Endodermal cell (in vitro differentiated cells): Measurements from ENCODE around the gene SCFD2. TPM values are rescaled to one million over a fixed set of nuclear protein-coding genes. Genes with fewer than 3 reads are reported as not detected.

ENCODE experiments used
- DNase-seq: peaks from one replicate; pipeline ENCODE4 v3.0.0-alpha.2; 2017
- H3K27ac ChIP-seq: 2 replicates; pipeline ENCODE4 v1.5.1; 2013; ENCODE audit warnings: mild to moderate bottlenecking, low read depth, low read length, moderate library complexity
- H3K27me3 ChIP-seq: 2 replicates; pipeline ENCODE4 v1.6.1; 2013; ENCODE audit warnings: mild to moderate bottlenecking, low read length, moderate library complexity; ENCODE audit not compliant: insufficient read depth, control insufficient read depth, poor library complexity, severe bottlenecking
- H3K36me3 ChIP-seq: 2 replicates; pipeline ENCODE4 v1.7.0; 2013; ENCODE audit warnings: mild to moderate bottlenecking, low read length, moderate library complexity; ENCODE audit not compliant: control insufficient read depth, insufficient read depth
- H3K4me1 ChIP-seq: one replicate; pipeline ENCODE4 v1.7.0; 2013; ENCODE audit warnings: low read length; ENCODE audit not compliant: control insufficient read depth, insufficient read depth
- H3K4me3 ChIP-seq: 2 replicates; pipeline ENCODE4 v1.5.1; 2013; ENCODE audit warnings: mild to moderate bottlenecking, low read length, moderate library complexity
- H3K9ac ChIP-seq: 2 replicates; pipeline ENCODE4 v1.6.1; 2013; ENCODE audit warnings: mild to moderate bottlenecking, low read length, moderate library complexity; ENCODE audit not compliant: poor library complexity, severe bottlenecking; ENCODE audit errors: extremely low read depth
- H3K9me3 ChIP-seq: 2 replicates; pipeline ENCODE4 v1.6.1; 2013; ENCODE audit warnings: mild to moderate bottlenecking, low read length, moderate library complexity; ENCODE audit not compliant: control insufficient read depth
- H3K27ac Mint-ChIP-seq: 2 replicates; pipeline ENCODE4 v1.8.0; 2020; ENCODE audit warnings: mixed read lengths
- H3K27me3 Mint-ChIP-seq: 2 replicates; pipeline ENCODE4 v1.8.0; 2021; ENCODE audit warnings: mild to moderate bottlenecking, mixed read lengths; ENCODE audit not compliant: insufficient read depth
- H3K36me3 Mint-ChIP-seq: 2 replicates; pipeline ENCODE4 v1.8.0; 2020; ENCODE audit warnings: low read depth, mixed read lengths
- H3K4me1 Mint-ChIP-seq: 2 replicates; pipeline ENCODE4 v1.8.0; 2020; ENCODE audit warnings: mixed read lengths
- H3K4me3 Mint-ChIP-seq: 2 replicates; pipeline ENCODE4 v1.8.0; 2020; ENCODE audit warnings: mild to moderate bottlenecking, moderate library complexity, mixed read lengths
- H3K9me3 Mint-ChIP-seq: 2 replicates; pipeline ENCODE4 v1.8.0; 2020; ENCODE audit warnings: mild to moderate bottlenecking, mixed read lengths
- WGBS, 2 experiments: methylation state at CpG; one replicate each; pipeline versions ENCODE4 v1.1.5 to v1.1.7; 2013; ENCODE audit warnings: missing lambda C conversion rate in 2 of 2, mixed read lengths in 1 of 2; ENCODE audit not compliant: insufficient coverage in 1 of 2, insufficient read length in 1 of 2; 5-methylcytosine and 5-hydroxymethylcytosine counted together
- total RNA-seq, 2 donors: library from RNA; stranded (reverse); fragmentation: NEBNext Ultra II Directional in 1 of 2; extraction: Animal tissue kit (Norgen Biotek cat#: 25700) in 1 of 2; gene quantifications; 2 replicates in 1 of 2; 3 replicates in 1 of 2; pipeline ENCODE4 v1.2.1, GENCODE V29; 2021
- TF ChIP-seq, protein P1 (sequence below): fragments of 200-600 bp; sonication (generic); conservative IDR thresholded peaks from 2 replicates; pipeline ENCODE4 v1.5.0; 2021; ENCODE audit warnings: antibody characterized with exemption, mild to moderate bottlenecking

SCFD2 gene
- total RNA-seq, 2 donors from 2014 or later: 5.7 to 6.5 TPM

DNA sequence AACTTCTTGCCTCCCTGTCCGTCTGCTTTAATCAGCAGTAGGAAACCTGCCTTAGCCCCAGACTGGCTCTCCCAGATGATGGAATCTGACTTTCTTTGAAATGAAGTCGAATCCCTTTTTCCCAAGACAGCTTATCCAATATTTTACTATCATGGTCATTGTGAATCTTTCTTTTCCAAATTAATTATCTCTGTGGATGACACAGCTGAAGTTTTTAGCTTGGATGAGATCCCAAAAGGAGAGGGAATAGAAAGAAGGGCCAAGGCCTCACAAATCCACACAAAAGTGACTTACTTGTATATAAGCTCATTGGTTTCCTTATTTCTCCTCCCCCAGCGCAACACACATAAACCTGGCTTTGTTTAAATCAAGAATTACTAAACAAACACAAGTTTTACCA, 403.1 kb downstream of the SCFD2 start:
- H3K9ac ChIP-seq: no peak overlapping the region
- no peaks in the 10 kb centered on the region for H3K4me1 ChIP-seq
- no peak for DNase-seq
- no peak overlapping the region for H3K4me3 ChIP-seq
- no peaks in the 10 kb centered on the region for H3K9me3 Mint-ChIP-seq
- WGBS, 2 experiments: 93 to 96% methylated on average over 2 to 3 of the region's 3 CpGs
- H3K36me3 Mint-ChIP-seq: no peaks in the 10 kb centered on the region
- no peak overlapping the region for H3K4me3 Mint-ChIP-seq
- TF ChIP-seq, protein P1, sequence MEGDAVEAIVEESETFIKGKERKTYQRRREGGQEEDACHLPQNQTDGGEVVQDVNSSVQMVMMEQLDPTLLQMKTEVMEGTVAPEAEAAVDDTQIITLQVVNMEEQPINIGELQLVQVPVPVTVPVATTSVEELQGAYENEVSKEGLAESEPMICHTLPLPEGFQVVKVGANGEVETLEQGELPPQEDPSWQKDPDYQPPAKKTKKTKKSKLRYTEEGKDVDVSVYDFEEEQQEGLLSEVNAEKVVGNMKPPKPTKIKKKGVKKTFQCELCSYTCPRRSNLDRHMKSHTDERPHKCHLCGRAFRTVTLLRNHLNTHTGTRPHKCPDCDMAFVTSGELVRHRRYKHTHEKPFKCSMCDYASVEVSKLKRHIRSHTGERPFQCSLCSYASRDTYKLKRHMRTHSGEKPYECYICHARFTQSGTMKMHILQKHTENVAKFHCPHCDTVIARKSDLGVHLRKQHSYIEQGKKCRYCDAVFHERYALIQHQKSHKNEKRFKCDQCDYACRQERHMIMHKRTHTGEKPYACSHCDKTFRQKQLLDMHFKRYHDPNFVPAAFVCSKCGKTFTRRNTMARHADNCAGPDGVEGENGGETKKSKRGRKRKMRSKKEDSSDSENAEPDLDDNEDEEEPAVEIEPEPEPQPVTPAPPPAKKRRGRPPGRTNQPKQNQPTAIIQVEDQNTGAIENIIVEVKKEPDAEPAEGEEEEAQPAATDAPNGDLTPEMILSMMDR: no peak
- peaks cover 3% of the 10 kb centered on the region for H3K27me3 ChIP-seq
- no peaks in the 10 kb centered on the region for H3K4me1 Mint-ChIP-seq
- H3K36me3 ChIP-seq: no peaks in the 10 kb centered on the region
- H3K27ac Mint-ChIP-seq: no peak overlapping the region
- H3K27ac ChIP-seq: no peak overlapping the region
- H3K9me3 ChIP-seq: no peaks in the 10 kb centered on the region
- no peaks in the 10 kb centered on the region for H3K27me3 Mint-ChIP-seq

DNA sequence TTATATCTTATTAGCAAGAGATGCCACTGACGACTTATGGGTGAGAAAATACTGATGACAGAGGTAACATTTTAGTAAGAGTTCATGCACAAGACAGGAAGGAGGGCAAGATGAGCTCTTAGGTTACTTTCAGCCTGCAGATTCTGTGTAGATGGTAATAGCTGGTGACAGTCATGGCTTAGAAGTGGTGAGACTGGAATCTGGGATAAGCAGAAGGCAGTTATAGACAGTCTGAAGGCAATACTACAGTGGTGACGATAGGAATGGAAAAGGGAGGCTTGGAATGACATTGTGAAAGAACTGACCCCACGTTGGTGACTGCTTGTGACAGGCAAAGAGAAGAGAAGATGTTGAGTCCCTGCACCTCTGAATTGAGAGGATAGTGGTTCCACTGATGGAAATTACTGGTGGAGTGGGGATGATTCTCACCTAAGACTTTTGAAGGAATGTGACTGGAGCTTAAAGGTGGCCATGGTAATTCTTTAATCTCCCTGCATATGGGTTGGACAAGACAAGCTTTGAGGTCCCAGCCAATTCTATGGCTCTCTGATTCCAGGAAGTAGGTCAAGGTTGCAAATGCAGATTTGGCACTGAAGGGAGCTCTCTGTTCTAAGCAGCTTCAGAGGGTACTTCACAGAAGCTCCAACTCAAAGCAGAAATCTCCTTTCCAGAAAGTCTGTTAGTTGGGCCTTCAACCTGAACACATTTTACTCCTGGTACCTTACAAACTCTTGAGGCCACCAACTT, 404.0 kb downstream of the SCFD2 start:
- Mint-ChIP-seq H3K4me1 (peaks cover 6% of the 10 kb centered on the region), H3K36me3 (no peaks in the 10 kb centered on the region), H3K27me3 (peaks cover 4% of the 10 kb centered on the region), H3K27ac (no peak overlapping the region), H3K9me3 (no peaks in the 10 kb centered on the region), H3K4me3 (no peak overlapping the region)
- DNase-seq: no peak
- Histone ChIP-seq H3K36me3 (no peaks in the 10 kb centered on the region), H3K4me1 (no peaks in the 10 kb centered on the region), H3K4me3 (no peak overlapping the region), H3K9me3 (no peaks in the 10 kb centered on the region), H3K27ac (no peak overlapping the region), H3K9ac (no peak overlapping the region), H3K27me3 (peaks cover 11% of the 10 kb centered on the region)
- 84 to 89% methylated on average over 3 of the region's 3 CpGs for WGBS, 2 experiments
- TF ChIP-seq, protein P1: no peak

DNA sequence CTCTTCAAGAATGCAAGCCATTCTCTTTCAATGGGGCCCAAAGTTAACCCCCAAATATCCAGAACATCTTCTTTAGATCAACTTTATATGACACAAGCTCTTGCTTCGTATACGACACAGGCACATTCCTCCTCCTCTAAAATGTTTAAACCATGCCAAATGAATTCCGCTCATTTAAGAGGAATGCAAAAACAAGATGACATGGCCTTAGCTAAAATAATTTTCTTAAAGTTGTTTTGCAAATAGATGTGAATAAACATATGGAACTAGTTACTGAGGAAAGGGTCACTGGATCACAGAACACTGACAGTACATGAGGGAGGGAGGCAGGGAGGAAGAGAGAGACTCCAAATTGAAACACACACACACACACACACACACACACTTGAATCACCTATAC, 406.3 kb downstream of the SCFD2 start:
- Mint-ChIP-seq H3K4me1 (peaks cover 6% of the 10 kb centered on the region), H3K27me3 (peaks cover 9% of the 10 kb centered on the region)
- TF ChIP-seq, protein P1: no peak

More for the DNA sequence above, 406.3 kb downstream of the SCFD2 start:
- 96 to 100% methylated on average over 1 to 3 of the region's 3 CpGs for WGBS, 2 experiments
- Histone ChIP-seq H3K36me3 (no peaks in the 10 kb centered on the region), H3K27ac (no peak overlapping the region), H3K9ac (no peak overlapping the region), H3K4me3 (no peak overlapping the region), H3K4me1 (no peaks in the 10 kb centered on the region), H3K27me3 (peaks cover 11% of the 10 kb centered on the region), H3K9me3 (no peaks in the 10 kb centered on the region)
- no peak for DNase-seq
- no peak overlapping the region for H3K4me3 Mint-ChIP-seq
- no peak overlapping the region for H3K27ac Mint-ChIP-seq
- H3K36me3 Mint-ChIP-seq: no peaks in the 10 kb centered on the region
- H3K9me3 Mint-ChIP-seq: no peaks in the 10 kb centered on the region
